Measurements from ENCODE around the gene OXNAD1. TPM values are rescaled to one million over a fixed set of nuclear protein-coding genes. Genes with fewer than 3 reads are reported as not detected.

OXNAD1 gene
- total RNA-seq, 4 donors from 2014 or later: 8.0 to 17.2 (median 15.4) TPM

GRCh38 chr3:16332904-16333426 lies 68.0 kb downstream of the OXNAD1 start:
- Histone ChIP-seq H3K4me1 (peaks cover 0 to 4% (median 0%) of the 10 kb centered on the region in 3 donors), H3K4me3 (no peak overlapping the region), H3K27me3 (no peaks in the 10 kb centered on the region), H3K9me3 (no peaks in the 10 kb centered on the region), H3K27ac (no peak overlapping the region), H3K36me3 (peaks cover 0 to 47% (median 0%) of the 10 kb centered on the region in 3 donors)
- no peak for DNase-seq
- TF ChIP-seq CTCF (IDR thresholded peaks at IDR 0.05): no peak
- 73 to 83% methylated on average over 1 of the region's 1 CpG for WGBS, 2 donors
- intact Hi-C loops (cut with DNase I): no loop called here

GRCh38 chr3:16334909-16335308 lies 69.9 kb downstream of the OXNAD1 start:
- intact Hi-C loops (cut with DNase I): no loop called here
- peak overlapping the region in 3 of 4 donors; percentile 6 to 62 (median 44) for H3K27ac ChIP-seq
- H3K27me3 ChIP-seq: no peaks in the 10 kb centered on the region
- no peak overlapping the region for H3K4me3 ChIP-seq
- H3K4me1 ChIP-seq: peaks cover 5 to 21% (median 6%) of the 10 kb centered on the region in 3 donors
- no peak for TF ChIP-seq POLR2A (IDR thresholded peaks at IDR 0.05)
- no peak for TF ChIP-seq CTCF (IDR thresholded peaks at IDR 0.05)
- WGBS, 2 donors: 55 to 60% methylated on average over 4 of the region's 4 CpGs
- peaks cover 0 to 34% (median 0%) of the 10 kb centered on the region in 3 donors for H3K36me3 ChIP-seq
- H3K9me3 ChIP-seq: no peaks in the 10 kb centered on the region
- DNase-seq: no peak

- TF ChIP-seq POLR2A (IDR thresholded peaks at IDR 0.05) (no peak), CTCF (IDR thresholded peaks at IDR 0.05) (no peak)
- intact Hi-C loops (cut with DNase I): no loop called here
These were observed 70.3 kb downstream of the OXNAD1 start for GRCh38 chr3:16335333-16335732.

GRCh38 chr3:16335772-16336645 lies 71.0 kb downstream of the OXNAD1 start:
- no peak for DNase-seq

More at GRCh38 chr3:16335333-16335732, 70.3 kb downstream of the OXNAD1 start:
- Histone ChIP-seq H3K9me3 (no peaks in the 10 kb centered on the region), H3K4me3 (no peak overlapping the region), H3K36me3 (peaks cover 0 to 30% (median 0%) of the 10 kb centered on the region in 3 donors), H3K27me3 (no peaks in the 10 kb centered on the region), H3K27ac (peak overlapping the region in 3 of 4 donors; percentile 6 to 69 (median 62)), H3K4me1 (peaks cover 5 to 21% (median 6%) of the 10 kb centered on the region in 3 donors)
- 58 to 79% methylated on average over 5 of the region's 5 CpGs for WGBS, 2 donors
- no peak for DNase-seq

More at GRCh38 chr3:16335772-16336645, 71.0 kb downstream of the OXNAD1 start:
- Histone ChIP-seq H3K36me3 (peaks cover 0 to 24% (median 0%) of the 10 kb centered on the region in 3 donors), H3K4me1 (peaks cover 5 to 21% (median 6%) of the 10 kb centered on the region in 3 donors), H3K9me3 (no peaks in the 10 kb centered on the region), H3K27ac (peak overlapping the region in 3 of 4 donors; percentile 43 to 69 (median 47)), H3K27me3 (no peaks in the 10 kb centered on the region), H3K4me3 (no peak overlapping the region)
- TF ChIP-seq POLR2A (IDR thresholded peaks at IDR 0.05) (no peak), CTCF (IDR thresholded peaks at IDR 0.05) (no peak)
- intact Hi-C loops (cut with DNase I): no loop called here
- 79 to 86% methylated on average over 13 of the region's 14 CpGs for WGBS, 2 donors

Measured in esophagus squamous epithelium (tissue), 5 donors.